ENCODE data around the gene AICDA.

GRCh38 chr12:8584004-8584403, 28.7 kb downstream of the AICDA start:
- TF ChIP-seq POLR2A (IDR thresholded peaks at IDR 0.05) (no peak), POLR2AphosphoS5 (IDR thresholded peaks at IDR 0.05) (no peak)
- TF ChIP-seq, protein P1, sequence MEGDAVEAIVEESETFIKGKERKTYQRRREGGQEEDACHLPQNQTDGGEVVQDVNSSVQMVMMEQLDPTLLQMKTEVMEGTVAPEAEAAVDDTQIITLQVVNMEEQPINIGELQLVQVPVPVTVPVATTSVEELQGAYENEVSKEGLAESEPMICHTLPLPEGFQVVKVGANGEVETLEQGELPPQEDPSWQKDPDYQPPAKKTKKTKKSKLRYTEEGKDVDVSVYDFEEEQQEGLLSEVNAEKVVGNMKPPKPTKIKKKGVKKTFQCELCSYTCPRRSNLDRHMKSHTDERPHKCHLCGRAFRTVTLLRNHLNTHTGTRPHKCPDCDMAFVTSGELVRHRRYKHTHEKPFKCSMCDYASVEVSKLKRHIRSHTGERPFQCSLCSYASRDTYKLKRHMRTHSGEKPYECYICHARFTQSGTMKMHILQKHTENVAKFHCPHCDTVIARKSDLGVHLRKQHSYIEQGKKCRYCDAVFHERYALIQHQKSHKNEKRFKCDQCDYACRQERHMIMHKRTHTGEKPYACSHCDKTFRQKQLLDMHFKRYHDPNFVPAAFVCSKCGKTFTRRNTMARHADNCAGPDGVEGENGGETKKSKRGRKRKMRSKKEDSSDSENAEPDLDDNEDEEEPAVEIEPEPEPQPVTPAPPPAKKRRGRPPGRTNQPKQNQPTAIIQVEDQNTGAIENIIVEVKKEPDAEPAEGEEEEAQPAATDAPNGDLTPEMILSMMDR (IDR thresholded peaks at IDR 0.05) = no peak
